Neural cell (in vitro differentiated cells): ENCODE measurements around the gene BET1L. TPM values are rescaled to one million over a fixed set of nuclear protein-coding genes. Genes with fewer than 3 reads are reported as not detected.

Experiments used
- H2AFZ ChIP-seq: fragments of 200-600, 300-800 bp; sonication (generic), shearing (Covaris generic); 2 replicates; pipeline ENCODE4 v1.6.0; 2014; ENCODE audit warnings: low read depth, mild to moderate bottlenecking, antibody characterized with exemption, low read length, moderate library complexity
- H3F3A ChIP-seq: fragments of 200-600 bp; shearing (Covaris generic); 2 replicates; pipeline ENCODE4 v1.6.1; 2016; ENCODE audit warnings: mild to moderate bottlenecking, moderate library complexity, mixed read lengths, antibody characterized with exemption, low read length; ENCODE audit not compliant: insufficient read depth, poor library complexity, severe bottlenecking
- H3K27ac ChIP-seq: fragments of 200-600, 300-800 bp; sonication (generic), shearing (Covaris generic); 2 replicates; pipeline ENCODE4 v1.5.1; 2014; ENCODE audit warnings: mild to moderate bottlenecking, low read length, moderate library complexity
- H3K27me3 ChIP-seq: fragments of 300-800, 200-600 bp; sonication (generic), shearing (Covaris generic); 2 replicates; pipeline ENCODE4 v1.6.0; 2014; ENCODE audit warnings: mild to moderate bottlenecking, low read depth, low read length, moderate library complexity; ENCODE audit not compliant: insufficient read depth
- H3K36me3 ChIP-seq: fragments of 300-800, 200-600 bp; sonication (generic), shearing (Covaris generic); 2 replicates; pipeline ENCODE4 v1.5.1; 2014; ENCODE audit warnings: mild to moderate bottlenecking, antibody characterized with exemption, low read length, moderate library complexity; ENCODE audit not compliant: insufficient read depth
- H3K4me2 ChIP-seq: fragments of 300-800, 200-600 bp; sonication (generic), shearing (Covaris generic); 2 replicates; pipeline ENCODE4 v1.6.0; 2014; ENCODE audit warnings: mild to moderate bottlenecking, low read length
- H3K4me3 ChIP-seq: fragments of 300-800, 200-600 bp; sonication (generic), shearing (Covaris generic); 2 replicates; pipeline ENCODE4 v1.5.1; 2014; ENCODE audit warnings: mild to moderate bottlenecking, low read length, moderate library complexity
- H3K79me2 ChIP-seq: fragments of 200-600 bp; shearing (Covaris generic); replicated peaks from 2 replicates; pipeline ENCODE4 v1.6.0; 2014; ENCODE audit warnings: mild to moderate bottlenecking, low read length, moderate library complexity; ENCODE audit not compliant: insufficient read depth
- H3K9ac ChIP-seq: fragments of 300-800, 200-600 bp; sonication (generic), shearing (Covaris generic); 2 replicates; pipeline ENCODE4 v1.6.1; 2016; ENCODE audit warnings: mild to moderate bottlenecking, low read length, mixed read lengths
- H3K9me2 ChIP-seq: fragments of 200-600 bp; shearing (Covaris generic); 2 replicates; pipeline ENCODE4 v1.6.1; 2016; ENCODE audit warnings: mild to moderate bottlenecking, low read length, mixed read lengths; ENCODE audit not compliant: insufficient read depth
- H3K9me3 ChIP-seq: fragments of 200-600, 300-800 bp; sonication (generic), shearing (Covaris generic); 2 replicates; pipeline ENCODE4 v1.6.1; 2016; ENCODE audit warnings: mild to moderate bottlenecking, mixed run types, low read length, moderate library complexity, mixed read lengths
- H4K20me1 ChIP-seq: fragments of 200-600 bp; shearing (Covaris generic); 2 replicates; pipeline ENCODE4 v1.6.1; 2016; ENCODE audit warnings: mild to moderate bottlenecking, mixed run types; ENCODE audit not compliant: insufficient read depth
- CTCF ChIP-seq: fragments of 450-650 bp; IDR thresholded peaks from 2 replicates; pipeline ENCODE4 v1.5.1; 2014; ENCODE audit warnings: antibody characterized with exemption, mild to moderate bottlenecking, moderate library complexity; ENCODE audit not compliant: poor library complexity, severe bottlenecking
- EP300 ChIP-seq: fragments of 450-650 bp; conservative IDR thresholded peaks from 2 replicates; pipeline ENCODE4 v1.6.1; 2014; ENCODE audit warnings: antibody characterized with exemption, mild to moderate bottlenecking, moderate library complexity; ENCODE audit not compliant: poor library complexity, severe bottlenecking
- EZH2 ChIP-seq: fragments of 200-600, 300-800 bp; shearing (Covaris generic), sonication (generic); IDR thresholded peaks from 2 replicates; pipeline ENCODE4 v1.6.1; 2014; ENCODE audit warnings: antibody characterized with exemption, low read length, borderline replicate concordance, mild to moderate bottlenecking; ENCODE audit not compliant: insufficient read depth, poor library complexity, severe bottlenecking
- MXI1 ChIP-seq: fragments of 450-650 bp; conservative IDR thresholded peaks from 2 replicates; pipeline ENCODE4 v1.6.1; 2014; ENCODE audit warnings: antibody characterized with exemption, mild to moderate bottlenecking; ENCODE audit not compliant: poor library complexity, severe bottlenecking
- POLR2AphosphoS5 ChIP-seq: IDR thresholded peaks from 2 replicates; pipeline ENCODE4 v1.6.1; 2012
- RAD21 ChIP-seq: fragments of 450-650 bp; conservative IDR thresholded peaks from 2 replicates; pipeline ENCODE4 v1.6.1; 2014; ENCODE audit warnings: antibody characterized with exemption, mild to moderate bottlenecking, moderate library complexity
- REST ChIP-seq: IDR thresholded peaks from 2 replicates; pipeline ENCODE4 v1.6.1; 2012; ENCODE audit warnings: borderline replicate concordance
- SMC3 ChIP-seq: fragments of 450-650 bp; conservative IDR thresholded peaks from 2 replicates; pipeline ENCODE4 v1.6.1; 2014; ENCODE audit warnings: antibody characterized with exemption, mild to moderate bottlenecking, moderate library complexity; ENCODE audit not compliant: poor library complexity
- TAF1 ChIP-seq: IDR thresholded peaks from 2 replicates; pipeline ENCODE4 v1.6.1; 2012; ENCODE audit warnings: low read depth
- polyA plus RNA-seq: library from polyadenylated mRNA; depleted of rRNA; stranded (reverse); fragments of >200 nt; gene quantifications from 2 replicates; pipeline ENCODE4 v1.2.3, GENCODE V29; 2014

The BET1L gene
- polyA plus RNA-seq, 1 donor from 2014 or later = 7.6 TPM

GRCh38 chr11:206526-207207 is 532 bp downstream of the BET1L start (continued):
- no peak for TF ChIP-seq EZH2

- no peaks in the 10 kb centered on the region for H3K36me3 ChIP-seq
- no peaks in the 10 kb centered on the region for H3K9me2 ChIP-seq
- peak overlapping the region; percentile 98 for H3K9ac ChIP-seq
- H3K27ac ChIP-seq = no peak overlapping the region
- no peak overlapping the region for H2AFZ ChIP-seq
- no peaks in the 10 kb centered on the region for H3K9me3 ChIP-seq
- H3K79me2 ChIP-seq = peaks cover 30% of the 10 kb centered on the region
- H3K4me3 ChIP-seq = peak overlapping the region; percentile 97
- peaks cover 3% of the 10 kb centered on the region for H4K20me1 ChIP-seq
- no peaks in the 10 kb centered on the region for H3F3A ChIP-seq
- no peak for TF ChIP-seq REST
- TF ChIP-seq RAD21 = no peak
- TF ChIP-seq CTCF = no peak
- TF ChIP-seq POLR2AphosphoS5 = no peak
- TF ChIP-seq MXI1 = no peak
- no peak for TF ChIP-seq EZH2
- TF ChIP-seq EP300 = no peak
- no peak for TF ChIP-seq SMC3
- no peak for TF ChIP-seq TAF1
- H3K4me2 ChIP-seq = peak overlapping the region; percentile 83
- H3K27me3 ChIP-seq = no peaks in the 10 kb centered on the region
Measured at GRCh38 chr11:206002-206384, 1.2 kb downstream of the BET1L start.

GRCh38 chr11:205221-206001 is 1.8 kb downstream of the BET1L start:
- H3K9me2 ChIP-seq = no peaks in the 10 kb centered on the region
- no peaks in the 10 kb centered on the region for H3F3A ChIP-seq
- H3K4me3 ChIP-seq = peak overlapping the region; percentile 97
- H3K4me2 ChIP-seq = no peak overlapping the region
- no peak overlapping the region for H3K27ac ChIP-seq
- H3K9me3 ChIP-seq = no peaks in the 10 kb centered on the region
- no peaks in the 10 kb centered on the region for H3K27me3 ChIP-seq
- peak overlapping the region; percentile 98 for H3K9ac ChIP-seq
- TF ChIP-seq MXI1 (no peak), EZH2 (no peak), EP300 (no peak), TAF1 (no peak)
- H3K36me3 ChIP-seq = no peaks in the 10 kb centered on the region
- peaks cover 3% of the 10 kb centered on the region for H4K20me1 ChIP-seq
- H3K79me2 ChIP-seq = peaks cover 28% of the 10 kb centered on the region
- no peak overlapping the region for H2AFZ ChIP-seq
